ENCODE data around the gene HIGD1A.

DNA sequence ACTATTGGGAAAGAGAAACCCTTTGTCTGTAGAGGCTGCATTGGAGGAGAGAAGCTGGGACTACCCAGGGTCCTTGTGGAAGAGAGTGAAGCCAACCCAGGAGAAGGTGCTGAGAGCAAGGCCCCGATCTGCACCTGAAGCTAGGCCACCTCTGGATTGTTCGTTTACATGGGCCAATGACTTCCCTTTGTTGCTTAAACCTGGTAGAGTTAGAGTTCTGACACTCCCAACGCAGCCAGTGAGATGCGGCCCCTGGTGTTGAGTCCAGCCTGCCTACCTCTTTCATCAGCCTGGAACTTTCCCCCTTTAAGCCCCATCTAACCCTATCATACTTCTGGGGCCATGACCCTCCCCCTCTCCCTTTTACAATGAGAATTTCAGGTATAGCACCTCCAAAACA lies 62.0 kb downstream of the HIGD1A start:
- TF ChIP-seq ZEB2 (IDR thresholded peaks at IDR 0.05) (no peak), EZH2 (IDR thresholded peaks at IDR 0.05; ENCODE audit: borderline replicate concordance, low read depth, low read length) (no peak)
